Caco-2 (cell line): ENCODE data around the gene SART3. TPM values are rescaled to one million over a fixed set of nuclear protein-coding genes. Genes with fewer than 3 reads are reported as not detected.

Experiments
- BruUV-seq: library from RNA; stranded (reverse); fragments of 400-500 nt; replicated peaks from 2 replicates; lab custom pipeline; 2021; lab: Mats Ljungman, UMichigan
- CTCF ChIA-PET: fragments of 300-600 bp; sonication (Branson Sonifier 250); formaldehyde crosslinking; loops from one replicate; lab custom pipeline; 2022; ENCODE audit warnings: antibody characterized with exemption; lab: Charles Lee
- POLR2A ChIA-PET: fragments of 300-600 bp; sonication (Branson Sonifier 250); formaldehyde crosslinking; loops from one replicate; lab custom pipeline; 2022; ENCODE audit warnings: antibody characterized with exemption; lab: Charles Lee
- DNase-seq, 2 experiments: peaks; one replicate each; pipeline versions ENCODE4 v3.0.0 to v3.0.0-alpha.2; 2020 to 2022
- H3K27me3 ChIP-seq: replicated peaks from 2 replicates; pipeline ENCODE4 v1.6.0; 2011; ENCODE audit warnings: low read length; ENCODE audit not compliant: control insufficient read depth, insufficient read depth
- H3K36me3 ChIP-seq: 2 replicates; pipeline ENCODE4 v1.5.1; 2011; ENCODE audit warnings: low read length; ENCODE audit not compliant: control insufficient read depth, insufficient read depth
- H3K4me1 ChIP-seq: fragments of 250-450 bp; sonication (Bioruptor Pico); 2 replicates; pipeline ENCODE4 v1.5.1; 2020; ENCODE audit warnings: mild to moderate bottlenecking
- H3K4me3 ChIP-seq: 2 replicates; pipeline ENCODE4 v1.5.1; 2011; ENCODE audit warnings: low read depth, mild to moderate bottlenecking, control low read depth, low read length
- H3K9me3 ChIP-seq: fragments of 250-450 bp; sonication (Bioruptor Pico); 2 replicates; pipeline ENCODE4 v1.5.1; 2020; ENCODE audit warnings: mild to moderate bottlenecking, moderate library complexity
- H3K27ac Mint-ChIP-seq: one replicate; pipeline ENCODE4 v1.8.0; 2022; ENCODE audit warnings: mixed read lengths; ENCODE audit not compliant: unreplicated experiment
- H3K27me3 Mint-ChIP-seq: one replicate; pipeline ENCODE4 v1.8.0; 2022; ENCODE audit warnings: mixed read lengths; ENCODE audit not compliant: insufficient read depth, unreplicated experiment
- H3K36me3 Mint-ChIP-seq: one replicate; pipeline ENCODE4 v1.8.0; 2022; ENCODE audit warnings: mild to moderate bottlenecking, mixed read lengths; ENCODE audit not compliant: insufficient read depth, unreplicated experiment
- H3K4me1 Mint-ChIP-seq: one replicate; pipeline ENCODE4 v1.8.0; 2022; ENCODE audit warnings: low read depth, mixed read lengths; ENCODE audit not compliant: unreplicated experiment
- H3K4me3 Mint-ChIP-seq: one replicate; pipeline ENCODE4 v1.8.0; 2022; ENCODE audit warnings: mild to moderate bottlenecking, moderate library complexity, mixed read lengths; ENCODE audit not compliant: unreplicated experiment
- H3K9me3 Mint-ChIP-seq: one replicate; pipeline ENCODE4 v1.8.0; 2022; ENCODE audit warnings: mixed read lengths; ENCODE audit not compliant: unreplicated experiment
- intact Hi-C: fragments of 100-400 bp; cut with micrococcal nuclease; formaldehyde crosslinking; loops from one replicate; pipeline ENCODE4 v1.10.0; 2022; ENCODE audit not compliant: unreplicated experiment
- total RNA-seq: library from RNA; stranded (reverse); gene quantifications from 2 replicates; pipeline ENCODE4 v1.2.3, GENCODE V29; 2022
- TF ChIP-seq, protein P1 (sequence below), 2 experiments: fragments of 200-600 bp in 1 of 2; IDR thresholded peaks; 1 replicate in 1 of 2; 2 replicates in 1 of 2; pipeline versions ENCODE4 v1.5.1 to v1.8.0; 2011 to 2022; ENCODE audit warnings: antibody characterized with exemption in 1 of 2, control low read depth in 1 of 2, inconsistent platforms in 1 of 2, low read depth in 1 of 2, low read length in 1 of 2, mild to moderate bottlenecking in 1 of 2, moderate library complexity in 1 of 2; ENCODE audit not compliant: insufficient read depth in 1 of 2, severe bottlenecking in 1 of 2, unreplicated experiment in 1 of 2

The SART3 gene
- total RNA-seq, 1 experiment from 2014 or later: 77.3 TPM

DNA sequence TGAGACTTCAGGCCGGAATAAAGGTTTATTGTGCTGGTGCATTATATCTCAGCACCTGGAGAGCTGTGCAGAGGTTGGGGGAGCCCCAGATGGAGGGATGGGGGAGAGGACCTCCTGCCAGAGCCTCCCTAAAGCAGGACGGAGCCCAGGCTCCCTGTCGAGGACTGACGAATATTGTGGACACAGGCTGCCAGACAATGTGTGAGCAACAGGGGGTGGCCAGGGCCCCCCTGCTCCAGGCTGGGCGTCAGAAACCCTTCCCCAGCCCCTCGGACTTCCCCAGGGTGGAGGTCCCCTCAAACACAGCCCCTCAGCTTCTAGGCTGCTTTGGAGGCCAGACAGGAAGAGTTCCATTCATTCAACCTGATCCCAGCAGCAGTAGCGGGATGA lies 28.9 kb upstream of the SART3 start:
- BruUV-seq: no TSS peak
- H3K36me3 ChIP-seq: no peaks in the 10 kb centered on the region
- no peak for DNase-seq
- H3K4me3 ChIP-seq: no peak overlapping the region
- intact Hi-C loops: no loop called here
- Mint-ChIP-seq H3K36me3 (no peaks in the 10 kb centered on the region), H3K27ac (no peak overlapping the region), H3K9me3 (no peaks in the 10 kb centered on the region), H3K27me3 (peaks cover 1% of the 10 kb centered on the region), H3K4me1 (no peaks in the 10 kb centered on the region), H3K4me3 (no peak overlapping the region)
- no peaks in the 10 kb centered on the region for H3K4me1 ChIP-seq
- TF ChIP-seq, protein P1, sequence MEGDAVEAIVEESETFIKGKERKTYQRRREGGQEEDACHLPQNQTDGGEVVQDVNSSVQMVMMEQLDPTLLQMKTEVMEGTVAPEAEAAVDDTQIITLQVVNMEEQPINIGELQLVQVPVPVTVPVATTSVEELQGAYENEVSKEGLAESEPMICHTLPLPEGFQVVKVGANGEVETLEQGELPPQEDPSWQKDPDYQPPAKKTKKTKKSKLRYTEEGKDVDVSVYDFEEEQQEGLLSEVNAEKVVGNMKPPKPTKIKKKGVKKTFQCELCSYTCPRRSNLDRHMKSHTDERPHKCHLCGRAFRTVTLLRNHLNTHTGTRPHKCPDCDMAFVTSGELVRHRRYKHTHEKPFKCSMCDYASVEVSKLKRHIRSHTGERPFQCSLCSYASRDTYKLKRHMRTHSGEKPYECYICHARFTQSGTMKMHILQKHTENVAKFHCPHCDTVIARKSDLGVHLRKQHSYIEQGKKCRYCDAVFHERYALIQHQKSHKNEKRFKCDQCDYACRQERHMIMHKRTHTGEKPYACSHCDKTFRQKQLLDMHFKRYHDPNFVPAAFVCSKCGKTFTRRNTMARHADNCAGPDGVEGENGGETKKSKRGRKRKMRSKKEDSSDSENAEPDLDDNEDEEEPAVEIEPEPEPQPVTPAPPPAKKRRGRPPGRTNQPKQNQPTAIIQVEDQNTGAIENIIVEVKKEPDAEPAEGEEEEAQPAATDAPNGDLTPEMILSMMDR (IDR thresholded peaks at IDR 0.05; ENCODE audit: insufficient read depth in 1 of 2, low read depth in 1 of 2, low read length in 1 of 2, severe bottlenecking in 1 of 2, unreplicated experiment in 1 of 2): no peak
- H3K9me3 ChIP-seq: no peaks in the 10 kb centered on the region
- ChIA-PET CTCF (no interaction called here), POLR2A (no interaction called here)
- H3K27me3 ChIP-seq: no peaks in the 10 kb centered on the region

DNA sequence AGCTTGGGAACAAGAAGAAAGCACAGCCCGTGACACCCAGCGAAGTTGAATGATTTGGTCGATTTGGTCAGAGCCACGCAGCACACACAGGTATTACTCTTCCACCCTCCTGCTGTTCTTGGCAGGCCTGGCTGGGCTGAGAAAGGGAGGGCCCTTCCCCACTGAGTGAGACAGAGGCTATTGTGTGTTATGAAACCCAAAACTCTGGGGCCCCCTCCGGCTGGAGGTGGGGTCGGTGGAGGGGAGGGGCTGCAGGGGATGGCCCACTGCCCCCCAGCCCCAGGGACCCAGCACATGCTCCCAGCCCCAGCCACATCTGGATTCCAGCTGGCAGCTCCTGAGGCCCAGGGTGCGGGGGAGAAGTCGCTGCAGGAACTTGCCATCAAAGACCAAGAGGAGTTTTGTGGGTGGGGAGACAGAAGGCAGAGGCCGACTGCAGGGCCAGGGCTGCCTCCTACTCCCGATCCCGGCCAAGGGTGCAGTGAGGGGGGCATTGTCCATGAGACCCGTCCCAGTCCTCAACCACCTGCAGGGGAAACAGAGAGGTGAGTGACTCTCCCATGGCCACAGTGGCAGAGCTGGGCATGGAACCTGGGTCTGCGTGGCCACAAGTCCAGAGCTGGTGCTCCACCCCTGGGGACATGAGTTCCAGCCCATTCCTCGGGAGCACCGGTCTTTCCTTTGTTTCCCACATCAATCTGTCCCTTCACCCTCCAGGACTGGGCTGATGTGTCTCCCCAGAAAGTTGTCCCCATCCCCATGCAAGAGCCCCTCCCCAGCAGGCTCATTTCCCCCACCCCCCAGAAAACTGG lies 28.3 kb upstream of the SART3 start:
- H3K9me3 Mint-ChIP-seq: no peaks in the 10 kb centered on the region
- no peaks in the 10 kb centered on the region for H3K36me3 ChIP-seq
- POLR2A ChIA-PET: no interaction called here
- intact Hi-C loops: no loop called here
- TF ChIP-seq, protein P1 (IDR thresholded peaks at IDR 0.05; ENCODE audit: insufficient read depth in 1 of 2, low read depth in 1 of 2, low read length in 1 of 2, severe bottlenecking in 1 of 2, unreplicated experiment in 1 of 2): no peak
- H3K27ac Mint-ChIP-seq: no peak overlapping the region
- CTCF ChIA-PET: no interaction called here
- H3K9me3 ChIP-seq: no peaks in the 10 kb centered on the region
- H3K4me3 ChIP-seq: no peak overlapping the region
- H3K4me1 Mint-ChIP-seq: no peaks in the 10 kb centered on the region
- no TSS peak for BruUV-seq
- no peaks in the 10 kb centered on the region for H3K4me1 ChIP-seq
- H3K27me3 Mint-ChIP-seq: peaks cover 4% of the 10 kb centered on the region
- no peaks in the 10 kb centered on the region for H3K27me3 ChIP-seq
- H3K4me3 Mint-ChIP-seq: no peak overlapping the region
- H3K36me3 Mint-ChIP-seq: no peaks in the 10 kb centered on the region
- DNase-seq: no peak

GRCh38 chr12:108587826-108588225 lies 26.9 kb upstream of the SART3 start:
- Histone ChIP-seq H3K27me3 (no peaks in the 10 kb centered on the region), H3K9me3 (no peaks in the 10 kb centered on the region), H3K4me1 (no peaks in the 10 kb centered on the region), H3K36me3 (no peaks in the 10 kb centered on the region), H3K4me3 (no peak overlapping the region)
- DNase-seq: no peak
- Mint-ChIP-seq H3K27me3 (peaks cover 4% of the 10 kb centered on the region), H3K27ac (no peak overlapping the region), H3K4me3 (no peak overlapping the region), H3K4me1 (no peaks in the 10 kb centered on the region), H3K36me3 (no peaks in the 10 kb centered on the region), H3K9me3 (no peaks in the 10 kb centered on the region)
- intact Hi-C loops: no loop called here
- no TSS peak for BruUV-seq
- ChIA-PET POLR2A (no interaction called here), CTCF (no interaction called here)
- TF ChIP-seq, protein P1 (IDR thresholded peaks at IDR 0.05; ENCODE audit: insufficient read depth in 1 of 2, low read depth in 1 of 2, low read length in 1 of 2, severe bottlenecking in 1 of 2, unreplicated experiment in 1 of 2): no peak
